HEK293T (cell line): ENCODE data around the gene TMEM196.

ENCODE experiments used
- CTCF ChIA-PET: fragments of 350-600 bp; formaldehyde crosslinking; extraction: SDS; loops from one replicate; lab custom pipeline; 2021; ENCODE audit warnings: antibody characterized with exemption, inconsistent platforms; lab: Yijun Ruan, JAX
- POLR2A ChIA-PET: fragments of 350-600 bp; formaldehyde crosslinking; extraction: SDS; loops from one replicate; lab custom pipeline; 2020; ENCODE audit warnings: antibody characterized with exemption, inconsistent platforms; lab: Yijun Ruan, JAX
- DNase-seq: peaks from one replicate; pipeline ENCODE4 v3.0.0; 2012; ENCODE audit warnings: mixed read lengths; ENCODE audit errors: extremely low spot score
- ARNT ChIP-seq: fragments of 450-650 bp; IDR thresholded peaks from 2 replicates; pipeline ENCODE4 v1.6.1; 2017; ENCODE audit warnings: mild to moderate bottlenecking
- BHLHE40 ChIP-seq: fragments of 450-650 bp; IDR thresholded peaks from 2 replicates; pipeline ENCODE4 v1.6.1; 2016; ENCODE audit warnings: mild to moderate bottlenecking, moderate library complexity, borderline replicate concordance
- CTBP1 ChIP-seq: fragments of 450-650 bp; IDR thresholded peaks from 2 replicates; pipeline ENCODE4 v1.6.1; 2016; ENCODE audit warnings: borderline replicate concordance
- ELF4 ChIP-seq: fragments of 450-650 bp; IDR thresholded peaks from 2 replicates; pipeline ENCODE4 v1.6.1; 2017; ENCODE audit warnings: antibody characterized with exemption
- FOXA1 ChIP-seq: fragments of 450-650 bp; IDR thresholded peaks from 2 replicates; pipeline ENCODE4 v1.6.1; 2016; ENCODE audit warnings: mild to moderate bottlenecking
- FOXK2 ChIP-seq: fragments of 450-650 bp; IDR thresholded peaks from 2 replicates; pipeline ENCODE4 v1.6.1; 2016; ENCODE audit warnings: mild to moderate bottlenecking
- FOXM1 ChIP-seq: fragments of 450-650 bp; IDR thresholded peaks from 2 replicates; pipeline ENCODE4 v1.6.1; 2017; ENCODE audit warnings: mild to moderate bottlenecking, borderline replicate concordance
- HDGF ChIP-seq: fragments of 450-650 bp; IDR thresholded peaks from 2 replicates; pipeline ENCODE4 v1.6.1; 2017; ENCODE audit warnings: antibody characterized with exemption, borderline replicate concordance
- L3MBTL2 ChIP-seq: fragments of 450-650 bp; conservative IDR thresholded peaks from 2 replicates; pipeline ENCODE4 v1.6.1; 2016; ENCODE audit warnings: mild to moderate bottlenecking
- LEF1 ChIP-seq: fragments of 450-650 bp; IDR thresholded peaks from 2 replicates; pipeline ENCODE4 v1.6.1; 2017; ENCODE audit warnings: mild to moderate bottlenecking, borderline replicate concordance
- NFRKB ChIP-seq: fragments of 450-650 bp; IDR thresholded peaks from 2 replicates; pipeline ENCODE4 v1.6.1; 2016; ENCODE audit warnings: mild to moderate bottlenecking, moderate library complexity
- SP1 ChIP-seq: fragments of 450-650 bp; IDR thresholded peaks from 2 replicates; pipeline ENCODE4 v1.6.1; 2017
- SUZ12 ChIP-seq: fragments of 450-650 bp; IDR thresholded peaks from 2 replicates; pipeline ENCODE4 v1.6.1; 2016; ENCODE audit warnings: mild to moderate bottlenecking
- TARDBP ChIP-seq: fragments of 450-650 bp; IDR thresholded peaks from 2 replicates; pipeline ENCODE4 v1.6.1; 2016
- ZNF384 ChIP-seq: fragments of 450-650 bp; IDR thresholded peaks from 2 replicates; pipeline ENCODE4 v1.6.1; 2016
- TF ChIP-seq, protein P1 (sequence below): fragments of 450-650 bp; IDR thresholded peaks from 2 replicates; pipeline ENCODE4 v1.6.1; 2016

TMEM196 gene

DNA sequence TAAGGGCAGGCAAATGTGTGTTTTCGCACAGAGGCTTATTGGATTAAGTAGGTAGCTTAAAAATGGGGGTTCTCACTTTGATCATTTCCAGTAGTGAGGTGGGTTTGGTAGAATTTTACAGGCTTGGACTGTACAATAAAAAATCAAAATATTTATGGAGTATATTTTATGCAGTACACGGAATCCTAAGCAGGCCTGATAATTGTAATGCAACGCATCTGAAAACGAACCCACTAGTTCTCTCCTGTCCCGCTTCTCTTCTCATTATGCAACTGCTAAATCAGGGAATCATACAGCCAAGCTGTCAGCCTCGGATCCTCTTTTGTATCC lies 64.2 kb downstream of the TMEM196 start:
- POLR2A ChIA-PET, result interaction anchor here (0.6 to 1.4 kb wide), 5 partner anchors 8 to 651 kb away, joined by 3 to 5 read pairs (median 4); partner anchors contain the start of gene ITGB8
- DNase-seq, result no peak
- TF ChIP-seq FOXK2, result no peak
- no peak for TF ChIP-seq ZNF384
- TF ChIP-seq BHLHE40, result no peak
- TF ChIP-seq ELF4, result no peak
- no peak for TF ChIP-seq L3MBTL2
- TF ChIP-seq CTBP1, result no peak
- TF ChIP-seq, protein P1, sequence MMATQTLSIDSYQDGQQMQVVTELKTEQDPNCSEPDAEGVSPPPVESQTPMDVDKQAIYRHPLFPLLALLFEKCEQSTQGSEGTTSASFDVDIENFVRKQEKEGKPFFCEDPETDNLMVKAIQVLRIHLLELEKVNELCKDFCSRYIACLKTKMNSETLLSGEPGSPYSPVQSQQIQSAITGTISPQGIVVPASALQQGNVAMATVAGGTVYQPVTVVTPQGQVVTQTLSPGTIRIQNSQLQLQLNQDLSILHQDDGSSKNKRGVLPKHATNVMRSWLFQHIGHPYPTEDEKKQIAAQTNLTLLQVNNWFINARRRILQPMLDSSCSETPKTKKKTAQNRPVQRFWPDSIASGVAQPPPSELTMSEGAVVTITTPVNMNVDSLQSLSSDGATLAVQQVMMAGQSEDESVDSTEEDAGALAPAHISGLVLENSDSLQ, result no peak
- TF ChIP-seq LEF1, result no peak
- no peak for TF ChIP-seq HDGF
- no peak for TF ChIP-seq SP1
- TF ChIP-seq NFRKB, result no peak
- TF ChIP-seq SUZ12, result no peak
- no peak for TF ChIP-seq ARNT
- TF ChIP-seq FOXM1, result no peak
- no peak for TF ChIP-seq TARDBP
- TF ChIP-seq FOXA1, result no peak
- CTCF ChIA-PET, result interaction anchor here (0.6 to 1.0 kb wide), 8 partner anchors 15 to 990 kb away, joined by 3 to 5 read pairs (median 3); no protein-coding TSS in a partner anchor

DNA sequence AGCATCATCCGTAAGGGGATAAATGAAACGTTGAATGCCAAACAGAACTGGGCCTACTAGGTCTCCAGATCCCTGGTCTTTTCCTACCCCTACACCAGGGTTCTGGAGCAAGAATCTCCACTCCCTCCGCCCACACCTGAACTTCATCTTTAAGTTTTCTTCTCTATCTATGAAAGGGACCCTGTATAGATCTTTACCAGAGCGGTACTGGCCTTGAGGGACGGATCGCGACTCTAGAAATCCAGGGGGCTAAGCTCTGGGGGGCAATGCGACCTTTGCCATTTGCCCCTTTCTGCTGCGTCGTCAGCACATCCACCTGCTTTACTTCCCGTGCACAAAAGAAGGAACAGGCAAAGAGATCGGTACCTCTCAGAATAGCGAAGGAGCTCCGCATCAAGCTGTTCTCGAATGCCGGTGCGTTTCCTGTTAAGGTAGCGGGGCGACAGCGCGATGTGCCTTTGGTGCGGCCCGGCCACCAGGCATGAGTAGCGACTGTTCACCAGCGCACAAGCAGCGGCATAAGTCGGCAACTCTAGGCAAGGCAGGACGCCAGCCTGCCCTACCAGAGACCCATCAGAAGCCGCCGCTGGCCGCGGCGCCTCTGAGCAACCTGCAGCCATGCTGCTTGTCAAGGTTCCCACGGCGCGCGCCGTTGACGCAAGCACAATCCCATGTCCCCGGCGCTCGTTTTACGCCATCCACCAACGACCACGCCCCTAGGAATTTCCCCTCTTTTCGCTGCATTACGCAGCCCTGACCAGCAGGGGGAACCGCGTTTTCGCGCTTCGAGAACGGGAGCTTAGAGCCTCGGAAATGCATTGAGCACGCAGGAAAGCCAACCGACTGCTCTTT lies 64.8 kb downstream of the TMEM196 start, which contains the start of gene POLR1F:
POLR1F (minus strand) TSS at position 641 of the 852 bp plus-strand sequence; CDS start at position 620, 21 bp downstream.
- TF ChIP-seq SP1 (no peak), ELF4 (peak; percentile 85), SUZ12 (no peak), BHLHE40 (no peak), L3MBTL2 (peak; percentile 96), NFRKB (peak; percentile 29; the same call in 1 of the 2 replicates), CTBP1 (no peak), FOXK2 (no peak)
- TF ChIP-seq, protein P1, result no peak
- CTCF ChIA-PET, result interaction anchor here (0.6 to 1.0 kb wide), 7 partner anchors 64 to 991 kb away, joined by 3 to 5 read pairs (median 3); no protein-coding TSS in a partner anchor
- DNase-seq, result peak; percentile 89
- POLR2A ChIA-PET, result interaction anchor here (0.6 to 1.4 kb wide), 5 partner anchors 8 to 652 kb away, joined by 3 to 5 read pairs (median 4); partner anchors contain the start of gene ITGB8

DNA sequence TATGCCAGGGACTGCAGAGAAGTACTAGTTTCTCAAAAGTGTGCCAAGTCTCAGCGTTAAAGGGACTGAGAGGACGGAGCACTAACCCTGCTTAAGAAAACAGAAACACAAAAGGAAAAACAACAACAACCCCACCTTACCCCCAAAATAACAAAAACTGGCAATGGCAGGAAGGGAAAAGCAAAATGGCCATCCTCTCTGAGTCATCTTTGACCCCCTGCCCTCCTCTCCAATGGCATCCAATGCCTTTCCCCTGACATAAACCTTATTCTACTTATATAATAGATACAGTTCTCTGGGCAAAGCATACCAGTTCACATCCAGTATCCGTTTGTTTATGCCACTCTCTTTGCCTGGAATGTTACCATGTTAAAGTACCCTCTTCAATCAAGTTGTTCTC lies 66.2 kb downstream of the TMEM196 start:
- no peak for TF ChIP-seq ARNT
- TF ChIP-seq FOXK2, result no peak
- no peak for TF ChIP-seq ELF4
- TF ChIP-seq SP1, result no peak
- no peak for TF ChIP-seq LEF1
- TF ChIP-seq SUZ12, result no peak
- no peak for TF ChIP-seq HDGF
- DNase-seq, result peak; percentile 13
- ChIA-PET CTCF (no interaction called here), POLR2A (no interaction called here)

DNA sequence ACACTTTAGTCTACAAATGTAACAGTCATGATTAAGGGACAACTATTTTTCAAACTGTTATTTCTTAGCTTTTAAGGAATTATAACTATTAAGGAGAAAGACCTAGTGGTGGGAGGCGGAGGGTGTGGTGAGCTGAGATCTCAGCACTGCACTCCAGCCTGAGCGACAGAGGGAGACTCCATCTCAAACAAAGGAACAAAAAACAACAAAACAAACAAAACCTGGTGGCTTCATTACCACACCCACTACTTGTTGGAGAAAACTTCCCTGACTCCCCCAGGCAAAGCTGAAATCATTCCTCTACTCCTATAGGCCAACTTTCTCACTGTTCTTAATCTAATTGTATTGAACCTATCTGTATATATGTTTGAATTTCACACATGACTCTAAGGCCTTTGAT lies 67.8 kb downstream of the TMEM196 start:
- CTCF ChIA-PET, result no interaction called here
- TF ChIP-seq BHLHE40, result no peak
- TF ChIP-seq FOXA1, result no peak
- no peak for TF ChIP-seq L3MBTL2
- no peak for TF ChIP-seq FOXM1
- DNase-seq, result no peak
- POLR2A ChIA-PET, result no interaction called here

DNA sequence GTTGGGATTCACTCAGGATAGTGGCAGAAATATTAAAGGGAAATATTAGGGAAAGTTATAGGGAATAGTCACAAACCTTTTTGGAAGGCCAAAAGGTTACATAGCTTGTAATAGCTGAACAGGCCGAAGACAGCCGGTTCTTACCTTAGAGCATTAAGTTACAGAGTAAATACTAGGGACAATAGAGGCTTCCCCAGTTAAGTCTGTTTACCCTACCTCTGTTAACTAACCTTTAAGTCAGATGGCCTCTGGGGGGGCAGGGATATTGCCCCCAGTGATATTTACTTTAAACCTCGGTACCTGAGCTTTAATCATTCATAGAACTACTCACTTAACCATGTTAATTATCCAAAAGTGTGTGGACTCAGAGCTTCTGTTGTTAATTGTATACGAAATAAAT lies 71.9 kb downstream of the TMEM196 start:
- no peak for TF ChIP-seq CTBP1
- no peak for TF ChIP-seq FOXK2
- TF ChIP-seq ELF4, result no peak
- TF ChIP-seq ARNT, result no peak
- no peak for TF ChIP-seq L3MBTL2
- TF ChIP-seq SP1, result no peak
- no peak for TF ChIP-seq BHLHE40
- no peak for TF ChIP-seq SUZ12
- TF ChIP-seq LEF1, result no peak
- TF ChIP-seq HDGF, result no peak
- TF ChIP-seq FOXA1, result no peak
- TF ChIP-seq NFRKB, result no peak
- TF ChIP-seq, protein P1, result no peak
- no peak for TF ChIP-seq ZNF384
- no peak for TF ChIP-seq FOXM1
- TF ChIP-seq TARDBP, result no peak
- POLR2A ChIA-PET, result interaction anchor here (1.1 kb wide), 1 partner anchor 8 kb away, joined by 3 read pairs; the partner anchor contains the start of gene POLR1F
- DNase-seq, result no peak
- CTCF ChIA-PET, result interaction anchor here (0.6 to 0.8 kb wide), 2 partner anchors 53 to 57 kb away, joined by 3 read pairs; no protein-coding TSS in a partner anchor
